Testis (tissue), 3 donors: Measurements from ENCODE around the gene ABL1. TPM values are rescaled to one million over a fixed set of nuclear protein-coding genes. Genes with fewer than 3 reads are reported as not detected.

Source experiments
- DNase-seq: peaks from one replicate; pipeline ENCODE4 v3.0.0-alpha.2; 2019
- H3K27ac ChIP-seq, 2 donors: fragments of 200-600 bp; sonication (generic); one replicate each; pipeline ENCODE4 v1.5.1; 2019
- H3K27me3 ChIP-seq: fragments of 200-600 bp; sonication (generic); one replicate; pipeline ENCODE4 v1.5.1; 2019
- H3K36me3 ChIP-seq: fragments of 200-600 bp; sonication (generic); one replicate; pipeline ENCODE4 v1.5.1; 2017; ENCODE audit warnings: low read depth; ENCODE audit errors: missing control alignments
- H3K4me1 ChIP-seq: fragments of 200-600 bp; sonication (generic); one replicate; pipeline ENCODE4 v1.5.1; 2019
- H3K4me3 ChIP-seq, 2 donors: fragments of 200-600 bp; sonication (generic); one replicate each; pipeline ENCODE4 v1.5.1; 2017 to 2019
- H3K9me3 ChIP-seq: fragments of 200-600 bp; sonication (generic); one replicate; pipeline ENCODE4 v1.5.1; 2017
- POLR2A ChIP-seq: fragments of 450-650 bp; IDR thresholded peaks from one replicate; pipeline ENCODE4 v1.6.1; 2017; ENCODE audit warnings: antibody characterized with exemption, mild to moderate bottlenecking, moderate library complexity
- WGBS, 2 donors: methylation state at CpG; one replicate each; pipeline ENCODE4 v1.1.5; 2018; 5-methylcytosine and 5-hydroxymethylcytosine counted together
- intact Hi-C: fragments of 100-400 bp; cut with DNase I; formaldehyde crosslinking; loops from one replicate; pipeline ENCODE4 v1.15.1; 2023; ENCODE audit warnings: low total_unique reads
- polyA plus RNA-seq: library from polyadenylated mRNA; stranded (reverse); fragments of 350-450 nt; fragmentation: Illumina TruSeq; extraction: RNeasy Lipid Tissue Mini Kit (QIAGEN cat#74804); gene quantifications from one replicate; pipeline ENCODE4 v1.2.3, GENCODE V29; 2014; ENCODE audit warnings: low read depth, low replicate concordance; ENCODE audit not compliant: insufficient read depth
- total RNA-seq, 2 donors: library from RNA; depleted of rRNA; stranded (reverse); fragments of >200 nt; gene quantifications; one replicate each; pipeline ENCODE4 v1.2.3, GENCODE V29; 2016
- TF ChIP-seq, protein P1 (sequence below), 3 experiments: fragments of 450-650 bp in 2 of 3; fragments of 200-600 bp in 1 of 3; sonication (generic) in 1 of 3; IDR thresholded peaks; one replicate each; pipeline ENCODE4 v1.5.1; 2016 to 2019; ENCODE audit warnings: antibody characterized with exemption in 3 of 3, mild to moderate bottlenecking in 2 of 3, moderate library complexity in 1 of 3

ABL1 gene
- total and polyA plus RNA-seq, 3 donors from 2014 or later, result 51.0 to 65.9 (median 57.2) TPM

- no peaks in the 10 kb centered on the region for H3K27me3 ChIP-seq
- 74 to 89% methylated on average over 3 to 19 of the region's 19 CpGs for WGBS, 2 donors
Observed at GRCh38 chr9:130925050-130925678, 90.1 kb downstream of the ABL1 start.

DNA sequence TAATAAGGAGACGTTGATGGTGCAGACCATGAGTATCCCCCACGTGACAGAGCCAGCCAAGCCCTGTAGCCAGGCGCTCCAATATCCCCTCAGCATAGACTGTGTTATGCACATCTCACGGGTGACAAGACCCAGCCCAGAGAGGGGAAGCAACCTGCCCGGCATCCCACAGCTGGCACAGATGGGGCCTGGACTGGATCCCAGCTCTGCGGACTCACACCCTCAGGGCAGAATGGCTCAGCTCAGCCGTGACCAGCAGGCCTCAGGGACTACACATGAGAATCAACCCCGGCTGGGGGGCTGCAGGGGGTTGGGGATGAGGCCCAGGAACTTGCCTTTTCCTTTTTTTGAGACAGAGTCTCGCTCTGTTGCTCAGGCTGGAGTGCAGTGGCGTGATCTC lies 92.3 kb downstream of the ABL1 start:
- no peak overlapping the region for H3K27ac ChIP-seq
- H3K36me3 ChIP-seq, result no peaks in the 10 kb centered on the region
- H3K4me3 ChIP-seq, result no peak overlapping the region
- H3K9me3 ChIP-seq, result no peaks in the 10 kb centered on the region
- DNase-seq, result no peak
- H3K27me3 ChIP-seq, result no peaks in the 10 kb centered on the region
- 87 to 96% methylated on average over 9 to 10 of the region's 10 CpGs for WGBS, 2 donors
- no peak for TF ChIP-seq POLR2A
- TF ChIP-seq, protein P1, sequence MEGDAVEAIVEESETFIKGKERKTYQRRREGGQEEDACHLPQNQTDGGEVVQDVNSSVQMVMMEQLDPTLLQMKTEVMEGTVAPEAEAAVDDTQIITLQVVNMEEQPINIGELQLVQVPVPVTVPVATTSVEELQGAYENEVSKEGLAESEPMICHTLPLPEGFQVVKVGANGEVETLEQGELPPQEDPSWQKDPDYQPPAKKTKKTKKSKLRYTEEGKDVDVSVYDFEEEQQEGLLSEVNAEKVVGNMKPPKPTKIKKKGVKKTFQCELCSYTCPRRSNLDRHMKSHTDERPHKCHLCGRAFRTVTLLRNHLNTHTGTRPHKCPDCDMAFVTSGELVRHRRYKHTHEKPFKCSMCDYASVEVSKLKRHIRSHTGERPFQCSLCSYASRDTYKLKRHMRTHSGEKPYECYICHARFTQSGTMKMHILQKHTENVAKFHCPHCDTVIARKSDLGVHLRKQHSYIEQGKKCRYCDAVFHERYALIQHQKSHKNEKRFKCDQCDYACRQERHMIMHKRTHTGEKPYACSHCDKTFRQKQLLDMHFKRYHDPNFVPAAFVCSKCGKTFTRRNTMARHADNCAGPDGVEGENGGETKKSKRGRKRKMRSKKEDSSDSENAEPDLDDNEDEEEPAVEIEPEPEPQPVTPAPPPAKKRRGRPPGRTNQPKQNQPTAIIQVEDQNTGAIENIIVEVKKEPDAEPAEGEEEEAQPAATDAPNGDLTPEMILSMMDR (IDR thresholded peaks at IDR 0.05), result no peak
- H3K4me1 ChIP-seq, result peaks cover 10% of the 10 kb centered on the region
- intact Hi-C loops, result no loop called here

More at GRCh38 chr9:130925050-130925678, 90.1 kb downstream of the ABL1 start:
- intact Hi-C loops, result no loop called here
- H3K4me3 ChIP-seq, result no peak overlapping the region
- H3K36me3 ChIP-seq, result no peaks in the 10 kb centered on the region
- peaks cover 17% of the 10 kb centered on the region for H3K4me1 ChIP-seq
- TF ChIP-seq, protein P1 (IDR thresholded peaks at IDR 0.05), result no peak
- no peak for TF ChIP-seq POLR2A
- DNase-seq, result no peak
- H3K9me3 ChIP-seq, result no peaks in the 10 kb centered on the region
- no peak overlapping the region for H3K27ac ChIP-seq

GRCh38 chr9:130927995-130928900 lies 93.2 kb downstream of the ABL1 start:
- Histone ChIP-seq H3K4me1 (peaks cover 19% of the 10 kb centered on the region), H3K27me3 (no peaks in the 10 kb centered on the region), H3K9me3 (no peaks in the 10 kb centered on the region), H3K4me3 (no peak overlapping the region), H3K36me3 (no peaks in the 10 kb centered on the region), H3K27ac (no peak overlapping the region)
- intact Hi-C loops, result no loop called here
- no peak for TF ChIP-seq POLR2A
- TF ChIP-seq, protein P1 (IDR thresholded peaks at IDR 0.05), result no peak
- no peak for DNase-seq
- 62 to 63% methylated on average over 8 to 14 of the region's 14 CpGs for WGBS, 2 donors

DNA sequence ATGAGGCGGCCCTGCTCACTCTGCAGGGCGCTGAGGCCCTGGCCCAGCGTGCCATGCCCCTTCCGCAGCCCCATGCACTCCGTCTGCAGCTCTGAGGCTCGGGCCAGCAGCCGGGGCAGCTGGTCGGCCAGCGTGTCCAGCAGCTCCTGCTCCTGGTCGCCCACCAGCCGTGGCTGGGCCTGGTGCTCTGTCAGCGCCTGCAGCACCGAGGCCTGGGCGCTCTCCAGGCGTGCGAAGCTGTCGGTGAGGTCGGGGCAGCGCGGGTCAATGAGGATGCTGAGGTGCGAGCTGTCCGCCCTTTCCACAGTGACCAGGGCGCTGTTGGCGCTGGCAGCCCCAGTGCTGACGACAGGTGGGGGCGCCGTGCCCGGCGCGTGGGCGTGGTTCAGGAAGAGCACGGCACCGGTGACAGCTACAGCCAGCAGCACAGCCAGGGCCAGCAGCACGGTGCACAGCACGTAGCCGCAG lies 94.6 kb downstream of the ABL1 start:
- TF ChIP-seq, protein P1 (IDR thresholded peaks at IDR 0.05), result no peak
- TF ChIP-seq POLR2A, result no peak
- no peaks in the 10 kb centered on the region for H3K27me3 ChIP-seq
- WGBS, 2 donors, result 94 to 100% methylated on average over 5 to 36 of the region's 36 CpGs
- intact Hi-C loops, result loop anchor here (10.0 kb wide), 1 partner anchor 65 kb away; no protein-coding TSS in a partner anchor
- H3K27ac ChIP-seq, result no peak overlapping the region
- no peak for DNase-seq
- no peak overlapping the region for H3K4me3 ChIP-seq
- no peaks in the 10 kb centered on the region for H3K36me3 ChIP-seq
- H3K9me3 ChIP-seq, result no peaks in the 10 kb centered on the region
- peaks cover 23% of the 10 kb centered on the region for H3K4me1 ChIP-seq
